ENCODE results near the gene KRT38.
"Not testable (repeated sequence)": the region's sequence is repeated elsewhere in the genome, so short reads cannot be mapped to it uniquely, and the experiment has no call there.

KRT38 gene

GRCh38 chr17:41457676-41458075 lies 16.9 kb upstream of the KRT38 start:
- no peak for DNase-seq (ENCODE audit: low read depth)

GRCh38 chr17:41456204-41456603 lies 15.4 kb upstream of the KRT38 start:
- no peak for DNase-seq (ENCODE audit: low read depth)

GRCh38 chr17:41455236-41455635 lies 14.5 kb upstream of the KRT38 start:
- DNase-seq (ENCODE audit: low read depth): no peak

GRCh38 chr17:41453066-41453465 lies 12.3 kb upstream of the KRT38 start:
- DNase-seq (ENCODE audit: low read depth): no peak

- no peak for DNase-seq (ENCODE audit: low read depth)
These were observed 11.5 kb upstream of the KRT38 start for GRCh38 chr17:41452281-41452680.

GRCh38 chr17:41451154-41451728 lies 10.5 kb upstream of the KRT38 start:
- DNase-seq (ENCODE audit: low read depth): no peak

- no peak for DNase-seq (ENCODE audit: low read depth)
These were observed 8.2 kb upstream of the KRT38 start for GRCh38 chr17:41449008-41449407.

- DNase-seq (ENCODE audit: low read depth): no peak
These were observed 7.7 kb upstream of the KRT38 start for GRCh38 chr17:41448506-41448905.

GRCh38 chr17:41446806-41447205 lies 6.0 kb upstream of the KRT38 start:
- DNase-seq (ENCODE audit: low read depth): no peak

- DNase-seq (ENCODE audit: low read depth): no peak
These were observed 3.9 kb upstream of the KRT38 start for GRCh38 chr17:41444640-41445039.

- DNase-seq (ENCODE audit: low read depth): no peak
These were observed 3.4 kb upstream of the KRT38 start for GRCh38 chr17:41444186-41444585.

- DNase-seq (ENCODE audit: low read depth): no peak
These were observed 2.0 kb upstream of the KRT38 start for GRCh38 chr17:41442739-41443138.

- no peak for DNase-seq (ENCODE audit: low read depth)
These were observed 1.4 kb downstream of the KRT38 start for GRCh38 chr17:41439375-41439774.

- no peak for DNase-seq (ENCODE audit: low read depth)
These were observed 3.0 kb downstream of the KRT38 start for GRCh38 chr17:41437769-41438168.

GRCh38 chr17:41437254-41437653 lies 3.5 kb downstream of the KRT38 start:
- DNase-seq (ENCODE audit: low read depth): no peak

- no peak for DNase-seq (ENCODE audit: low read depth)
These were observed 6.4 kb downstream of the KRT38 start for GRCh38 chr17:41434415-41434814.

- no peak for DNase-seq (ENCODE audit: low read depth)
These were observed 6.8 kb downstream of the KRT38 start for GRCh38 chr17:41434005-41434404.

GRCh38 chr17:41433586-41433985 lies 7.2 kb downstream of the KRT38 start:
- DNase-seq (ENCODE audit: low read depth): no peak

- DNase-seq (ENCODE audit: low read depth): not testable (repeated sequence)
These were observed 10.4 kb downstream of the KRT38 start for GRCh38 chr17:41430376-41430775.

GRCh38 chr17:41429667-41430066 lies 11.1 kb downstream of the KRT38 start:
- no peak for DNase-seq (ENCODE audit: low read depth)

- no peak for DNase-seq (ENCODE audit: low read depth)
These were observed 12.0 kb downstream of the KRT38 start for GRCh38 chr17:41428591-41429291.

- DNase-seq (ENCODE audit: low read depth): no peak
These were observed 16.6 kb downstream of the KRT38 start, which contains the start of gene KRT37 for GRCh38 chr17:41424111-41424635. TSS of gene KRT37 (minus strand) at chr17:41424585. CDS start at chr17:41424523, 62 bp downstream.

- DNase-seq (ENCODE audit: low read depth): not testable (repeated sequence)
These were observed 18.2 kb downstream of the KRT38 start for GRCh38 chr17:41422586-41422985.

GRCh38 chr17:41421617-41422016 lies 19.2 kb downstream of the KRT38 start:
- no peak for DNase-seq (ENCODE audit: low read depth)

All from stimulated activated CD4-positive, alpha-beta T cell treated with anti-CD3 and anti-CD28 coated beads, Interleukin-2, amount 100 ng/mL, for 4 hours (primary cell).